ENCODE results near the gene IGF2BP3. TPM values are rescaled to one million over a fixed set of nuclear protein-coding genes. Genes with fewer than 3 reads are reported as not detected.

IGF2BP3 gene
- total RNA-seq, 1 experiment from 2014 or later: 80.2 TPM

DNA sequence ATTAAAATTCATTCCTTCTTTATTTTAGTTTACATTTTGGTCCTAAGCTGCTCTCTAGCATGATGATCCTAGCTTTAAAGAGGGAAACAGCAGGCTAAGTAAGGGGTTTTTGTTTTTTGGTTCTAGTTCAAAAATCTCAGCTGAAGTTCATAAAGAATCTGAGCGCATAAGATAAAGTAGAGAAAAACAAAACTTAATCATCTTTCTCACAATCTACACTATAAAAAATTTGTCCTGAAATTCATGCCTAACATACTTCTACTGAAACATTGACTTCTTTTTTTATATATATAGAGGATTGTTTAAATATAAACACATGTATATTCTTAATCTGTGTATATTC is 6.8 kb upstream of the IGF2BP3 start:
- Histone ChIP-seq H3K9me3 (ENCODE audit: control insufficient read depth, insufficient read depth, low read depth, low read length) (no peaks in the 10 kb centered on the region), H3K27me3 (ENCODE audit: control insufficient read depth, insufficient read depth, low read length) (no peaks in the 10 kb centered on the region), H3K36me3 (ENCODE audit: control insufficient read depth, insufficient read depth, low read length) (no peaks in the 10 kb centered on the region), H3K27ac (ENCODE audit: low read length) (peak overlapping the region; percentile 100; the same call in 1 of the 2 replicates), H3K4me1 (ENCODE audit: control insufficient read depth, insufficient read depth, low read length) (peaks cover 25% of the 10 kb centered on the region), H3K4me3 (ENCODE audit: low read depth in 2 of 2, low read length in 2 of 2) (no peak overlapping the region)
- no TSS peak for BruUV-seq (replicated peaks)
- CTCF ChIA-PET: no interaction called here
- ATAC-seq (no peak), DNase-seq (ENCODE audit: low read depth, low spot score) (no peak)
- POLR2A ChIA-PET: no interaction called here
- intact Hi-C loops (cut with micrococcal nuclease; ENCODE audit: unreplicated experiment) (loop anchor here (10.0 kb wide), 1 partner anchor 202 kb away; no protein-coding TSS in a partner anchor), in situ Hi-C loops (cut with HindIII; ENCODE audit: low pct_unique_long_range_greater_than_20kb, low sequenced_read_pairs) (no loop called here)
- TF ChIP-seq TCF7L2 (IDR thresholded peaks at IDR 0.05; ENCODE audit: low read depth, low read length) (no peak), POLR2AphosphoS5 (IDR thresholded peaks at IDR 0.05; ENCODE audit: low read depth, low read length) (no peak), SIN3A (IDR thresholded peaks at IDR 0.05; ENCODE audit: borderline replicate concordance, insufficient read depth, low read depth, low read length) (no peak)
- TF ChIP-seq, protein P1, sequence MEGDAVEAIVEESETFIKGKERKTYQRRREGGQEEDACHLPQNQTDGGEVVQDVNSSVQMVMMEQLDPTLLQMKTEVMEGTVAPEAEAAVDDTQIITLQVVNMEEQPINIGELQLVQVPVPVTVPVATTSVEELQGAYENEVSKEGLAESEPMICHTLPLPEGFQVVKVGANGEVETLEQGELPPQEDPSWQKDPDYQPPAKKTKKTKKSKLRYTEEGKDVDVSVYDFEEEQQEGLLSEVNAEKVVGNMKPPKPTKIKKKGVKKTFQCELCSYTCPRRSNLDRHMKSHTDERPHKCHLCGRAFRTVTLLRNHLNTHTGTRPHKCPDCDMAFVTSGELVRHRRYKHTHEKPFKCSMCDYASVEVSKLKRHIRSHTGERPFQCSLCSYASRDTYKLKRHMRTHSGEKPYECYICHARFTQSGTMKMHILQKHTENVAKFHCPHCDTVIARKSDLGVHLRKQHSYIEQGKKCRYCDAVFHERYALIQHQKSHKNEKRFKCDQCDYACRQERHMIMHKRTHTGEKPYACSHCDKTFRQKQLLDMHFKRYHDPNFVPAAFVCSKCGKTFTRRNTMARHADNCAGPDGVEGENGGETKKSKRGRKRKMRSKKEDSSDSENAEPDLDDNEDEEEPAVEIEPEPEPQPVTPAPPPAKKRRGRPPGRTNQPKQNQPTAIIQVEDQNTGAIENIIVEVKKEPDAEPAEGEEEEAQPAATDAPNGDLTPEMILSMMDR (IDR thresholded peaks at IDR 0.05): no peak
- TF ChIP-seq, protein P2, sequence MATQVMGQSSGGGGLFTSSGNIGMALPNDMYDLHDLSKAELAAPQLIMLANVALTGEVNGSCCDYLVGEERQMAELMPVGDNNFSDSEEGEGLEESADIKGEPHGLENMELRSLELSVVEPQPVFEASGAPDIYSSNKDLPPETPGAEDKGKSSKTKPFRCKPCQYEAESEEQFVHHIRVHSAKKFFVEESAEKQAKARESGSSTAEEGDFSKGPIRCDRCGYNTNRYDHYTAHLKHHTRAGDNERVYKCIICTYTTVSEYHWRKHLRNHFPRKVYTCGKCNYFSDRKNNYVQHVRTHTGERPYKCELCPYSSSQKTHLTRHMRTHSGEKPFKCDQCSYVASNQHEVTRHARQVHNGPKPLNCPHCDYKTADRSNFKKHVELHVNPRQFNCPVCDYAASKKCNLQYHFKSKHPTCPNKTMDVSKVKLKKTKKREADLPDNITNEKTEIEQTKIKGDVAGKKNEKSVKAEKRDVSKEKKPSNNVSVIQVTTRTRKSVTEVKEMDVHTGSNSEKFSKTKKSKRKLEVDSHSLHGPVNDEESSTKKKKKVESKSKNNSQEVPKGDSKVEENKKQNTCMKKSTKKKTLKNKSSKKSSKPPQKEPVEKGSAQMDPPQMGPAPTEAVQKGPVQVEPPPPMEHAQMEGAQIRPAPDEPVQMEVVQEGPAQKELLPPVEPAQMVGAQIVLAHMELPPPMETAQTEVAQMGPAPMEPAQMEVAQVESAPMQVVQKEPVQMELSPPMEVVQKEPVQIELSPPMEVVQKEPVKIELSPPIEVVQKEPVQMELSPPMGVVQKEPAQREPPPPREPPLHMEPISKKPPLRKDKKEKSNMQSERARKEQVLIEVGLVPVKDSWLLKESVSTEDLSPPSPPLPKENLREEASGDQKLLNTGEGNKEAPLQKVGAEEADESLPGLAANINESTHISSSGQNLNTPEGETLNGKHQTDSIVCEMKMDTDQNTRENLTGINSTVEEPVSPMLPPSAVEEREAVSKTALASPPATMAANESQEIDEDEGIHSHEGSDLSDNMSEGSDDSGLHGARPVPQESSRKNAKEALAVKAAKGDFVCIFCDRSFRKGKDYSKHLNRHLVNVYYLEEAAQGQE (IDR thresholded peaks at IDR 0.05; ENCODE audit: insufficient read depth in 1 of 2, low read depth in 2 of 2, low read length in 1 of 2): no peak

DNA sequence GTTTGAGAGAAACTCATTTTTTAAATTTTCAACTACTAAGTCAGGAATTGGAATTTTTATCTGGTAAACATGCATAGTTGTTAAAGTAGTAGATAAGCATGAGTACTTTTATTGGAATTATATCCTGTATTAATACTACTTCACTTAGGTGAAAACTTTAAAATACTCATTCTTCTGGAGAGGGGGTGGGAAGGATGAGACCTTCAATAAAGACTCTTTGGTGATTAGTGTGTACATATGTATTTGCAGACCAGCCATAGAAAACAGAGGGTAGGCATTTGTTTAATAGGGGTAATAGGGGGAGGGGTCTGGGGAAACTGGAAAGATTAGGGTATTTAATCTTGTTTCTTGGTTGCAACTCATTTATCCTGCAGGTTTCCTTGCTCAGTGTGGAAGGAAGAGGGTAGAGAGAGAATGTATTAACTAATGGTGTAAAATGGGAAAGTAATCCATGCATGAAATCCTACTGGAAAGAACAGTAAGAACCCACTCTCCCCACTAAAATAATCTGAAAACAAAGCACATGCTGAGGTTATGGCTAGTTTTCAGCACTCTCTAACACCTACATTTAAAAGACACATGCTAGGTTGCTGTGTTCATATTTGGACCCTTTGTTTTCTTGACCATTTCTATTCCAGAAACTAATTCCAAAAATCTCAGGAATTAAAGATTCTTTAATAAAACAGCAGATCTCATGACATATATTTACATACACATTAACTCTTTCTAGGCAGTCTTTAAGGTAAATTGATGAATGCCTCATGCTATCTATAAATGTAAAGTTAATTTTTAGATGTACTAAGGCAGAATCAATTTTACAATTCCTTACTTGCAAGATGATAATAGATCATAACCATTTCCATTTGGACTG is 6.2 kb upstream of the IGF2BP3 start:
- ATAC-seq (no peak), DNase-seq (ENCODE audit: low read depth, low spot score) (no peak)
- intact Hi-C loops (cut with micrococcal nuclease; ENCODE audit: unreplicated experiment) (loop anchor here (10.0 kb wide), 1 partner anchor 202 kb away; no protein-coding TSS in a partner anchor), in situ Hi-C loops (cut with HindIII; ENCODE audit: low pct_unique_long_range_greater_than_20kb, low sequenced_read_pairs) (no loop called here)
- Histone ChIP-seq H3K27ac (ENCODE audit: low read length) (peak overlapping the region; percentile 100), H3K4me3 (ENCODE audit: low read depth in 2 of 2, low read length in 2 of 2) (peak overlapping the region; percentile 6 to 98; a peak in 3 of 4 replicates), H3K4me1 (ENCODE audit: control insufficient read depth, insufficient read depth, low read length) (peaks cover 25% of the 10 kb centered on the region), H3K27me3 (ENCODE audit: control insufficient read depth, insufficient read depth, low read length) (no peaks in the 10 kb centered on the region), H3K9me3 (ENCODE audit: control insufficient read depth, insufficient read depth, low read depth, low read length) (no peaks in the 10 kb centered on the region), H3K36me3 (ENCODE audit: control insufficient read depth, insufficient read depth, low read length) (no peaks in the 10 kb centered on the region; the same call in 1 of the 2 replicates)
- TF ChIP-seq, protein P2 (IDR thresholded peaks at IDR 0.05; ENCODE audit: insufficient read depth in 1 of 2, low read depth in 2 of 2, low read length in 1 of 2): no peak
- TF ChIP-seq, protein P1 (IDR thresholded peaks at IDR 0.05): no peak
- TF ChIP-seq SIN3A (IDR thresholded peaks at IDR 0.05; ENCODE audit: borderline replicate concordance, insufficient read depth, low read depth, low read length) (no peak), POLR2AphosphoS5 (IDR thresholded peaks at IDR 0.05; ENCODE audit: low read depth, low read length) (no peak), TCF7L2 (IDR thresholded peaks at IDR 0.05; ENCODE audit: low read depth, low read length) (no peak)
- CTCF ChIA-PET: no interaction called here
- POLR2A ChIA-PET: no interaction called here
- BruUV-seq (replicated peaks): no TSS peak

Measured in Panc1 (cell line).